SK-N-SH (cell line): Measurements from ENCODE around the gene RPP25.

Source experiments
- EP300 ChIP-seq, 2 experiments: IDR thresholded peaks; 2 replicates each; pipeline versions ENCODE4 v1.4.0 to v1.6.1; 2012; ENCODE audit warnings: borderline replicate concordance in 1 of 2, low read depth in 1 of 2, low read length in 1 of 2
- TF ChIP-seq, protein P1 (sequence below): fragments of 200-600 bp; sonication (generic); IDR thresholded peaks from 2 replicates; pipeline ENCODE4 v1.6.1; 2017; ENCODE audit warnings: antibody characterized with exemption, mild to moderate bottlenecking, moderate library complexity

- TF ChIP-seq EP300 (IDR thresholded peaks at IDR 0.05; ENCODE audit: borderline replicate concordance in 1 of 2, low read depth in 1 of 2, low read length in 1 of 2), result no peak
- TF ChIP-seq, protein P1, sequence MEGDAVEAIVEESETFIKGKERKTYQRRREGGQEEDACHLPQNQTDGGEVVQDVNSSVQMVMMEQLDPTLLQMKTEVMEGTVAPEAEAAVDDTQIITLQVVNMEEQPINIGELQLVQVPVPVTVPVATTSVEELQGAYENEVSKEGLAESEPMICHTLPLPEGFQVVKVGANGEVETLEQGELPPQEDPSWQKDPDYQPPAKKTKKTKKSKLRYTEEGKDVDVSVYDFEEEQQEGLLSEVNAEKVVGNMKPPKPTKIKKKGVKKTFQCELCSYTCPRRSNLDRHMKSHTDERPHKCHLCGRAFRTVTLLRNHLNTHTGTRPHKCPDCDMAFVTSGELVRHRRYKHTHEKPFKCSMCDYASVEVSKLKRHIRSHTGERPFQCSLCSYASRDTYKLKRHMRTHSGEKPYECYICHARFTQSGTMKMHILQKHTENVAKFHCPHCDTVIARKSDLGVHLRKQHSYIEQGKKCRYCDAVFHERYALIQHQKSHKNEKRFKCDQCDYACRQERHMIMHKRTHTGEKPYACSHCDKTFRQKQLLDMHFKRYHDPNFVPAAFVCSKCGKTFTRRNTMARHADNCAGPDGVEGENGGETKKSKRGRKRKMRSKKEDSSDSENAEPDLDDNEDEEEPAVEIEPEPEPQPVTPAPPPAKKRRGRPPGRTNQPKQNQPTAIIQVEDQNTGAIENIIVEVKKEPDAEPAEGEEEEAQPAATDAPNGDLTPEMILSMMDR, result no peak
Observed at GRCh38 chr15:74967670-74968069, 11.1 kb upstream of the RPP25 start.
